H1 (cell line): Measurements from ENCODE around the gene BCL3. TPM values are rescaled to one million over a fixed set of nuclear protein-coding genes. Genes with fewer than 3 reads are reported as not detected.

Experiments used
- CTCF ChIA-PET: fragments of 300-600 bp; sonication (Branson Sonifier 250); formaldehyde crosslinking; loops from one replicate; lab custom pipeline; 2021; ENCODE audit not compliant: partially characterized antibody; lab: Charles Lee
- POLR2A ChIA-PET: fragments of 300-600 bp; sonication (Branson Sonifier 250); formaldehyde crosslinking; loops from one replicate; lab custom pipeline; 2021; ENCODE audit warnings: inconsistent platforms; ENCODE audit not compliant: partially characterized antibody; lab: Charles Lee
- DNase-seq, 2 experiments: peaks; one replicate each; pipeline versions ENCODE4 v3.0.0 to v3.0.0-alpha.2; 2010 to 2022; ENCODE audit warnings: low spot score in 2 of 2, low read depth in 1 of 2, mixed read lengths in 1 of 2
- FAIRE-seq: peaks from 2 replicates; lab custom pipeline; 2011; peaks lifted over from hg19 to GRCh38; lab: Jason Lieb, UNC
- H2AFZ ChIP-seq: 2 replicates; pipeline ENCODE4 v1.8.1; 2012; ENCODE audit warnings: low read length, inconsistent platforms
- H2AK5ac ChIP-seq: 2 replicates; pipeline ENCODE4 v1.6.1; 2013; ENCODE audit warnings: low read depth, low read length
- H2BK120ac ChIP-seq: replicated peaks from 2 replicates; pipeline ENCODE3; 2013; ENCODE audit warnings: low read depth, low read length, inconsistent platforms
- H2BK12ac ChIP-seq: 2 replicates; pipeline ENCODE4 v1.6.1; 2013; ENCODE audit warnings: low read depth, low read length
- H2BK15ac ChIP-seq: 2 replicates; pipeline ENCODE4 v1.6.1; 2013; ENCODE audit warnings: low read length
- H2BK20ac ChIP-seq: 2 replicates; pipeline ENCODE4 v1.6.1; 2013; ENCODE audit warnings: low read length
- H2BK5ac ChIP-seq: 2 replicates; pipeline ENCODE4 v1.6.1; 2013; ENCODE audit warnings: low read depth, low read length
- H3K14ac ChIP-seq: 2 replicates; pipeline ENCODE4 v1.6.1; 2013; ENCODE audit warnings: inconsistent platforms; ENCODE audit not compliant: insufficient read length
- H3K18ac ChIP-seq: 2 replicates; pipeline ENCODE4 v1.6.1; 2013; ENCODE audit warnings: low read length; ENCODE audit errors: extremely low read depth
- H3K23ac ChIP-seq: 2 replicates; pipeline ENCODE4 v1.6.1; 2013; ENCODE audit warnings: inconsistent platforms; ENCODE audit not compliant: insufficient read length
- H3K23me2 ChIP-seq: 2 replicates; pipeline ENCODE4 v1.6.1; 2013; ENCODE audit warnings: low read depth, low read length
- H3K27ac ChIP-seq: 2 replicates; pipeline ENCODE4 v1.6.1; 2011; ENCODE audit warnings: low read depth, low read length, inconsistent platforms
- H3K27me3 ChIP-seq, 4 experiments: replicated peaks in 1 of 4; 1 replicate in 1 of 4; 2 replicates in 3 of 4; pipeline versions ENCODE4 v1.6.1 to v1.8.1; 2011 to 2013; ENCODE audit warnings: low read length in 3 of 4, mild to moderate bottlenecking in 3 of 4, inconsistent platforms in 2 of 4, mixed read lengths in 2 of 4, moderate library complexity in 1 of 4; ENCODE audit not compliant: control insufficient read depth in 3 of 4, insufficient read depth in 3 of 4; ENCODE audit errors: extremely low read depth in 1 of 4
- H3K36me3 ChIP-seq, 4 experiments: 2 replicates each; pipeline versions ENCODE4 v1.6.1 to v1.8.1; 2011 to 2013; ENCODE audit warnings: mild to moderate bottlenecking in 4 of 4, low read length in 3 of 4, moderate library complexity in 2 of 4, control low read depth in 1 of 4, inconsistent platforms in 1 of 4; ENCODE audit not compliant: insufficient read depth in 4 of 4, control insufficient read depth in 2 of 4
- H3K4ac ChIP-seq: replicated peaks from 2 replicates; pipeline ENCODE3; 2013; ENCODE audit warnings: low read length, low read depth, mixed read lengths, inconsistent platforms; ENCODE audit not compliant: insufficient read length
- H3K4me1 ChIP-seq, 4 experiments: replicated peaks in 1 of 4; 1 replicate in 1 of 4; 2 replicates in 3 of 4; pipeline versions ENCODE4 v1.6.1 to v1.8.1; 2011 to 2013; ENCODE audit warnings: low read length in 3 of 4, inconsistent platforms in 2 of 4, mixed read lengths in 1 of 4; ENCODE audit not compliant: insufficient read depth in 4 of 4, control insufficient read depth in 3 of 4
- H3K4me2 ChIP-seq, 2 experiments: 2 replicates each; pipeline versions ENCODE4 v1.6.1 to v1.8.1; 2011 to 2013; ENCODE audit warnings: low read depth in 2 of 2, low read length in 2 of 2, control low read depth in 1 of 2, inconsistent platforms in 1 of 2, mild to moderate bottlenecking in 1 of 2; ENCODE audit not compliant: insufficient read depth in 1 of 2
- H3K4me3 ChIP-seq, 4 experiments: fragments of 200-600, 300-600 bp in 1 of 4; sonication (generic), shearing (Covaris generic), sonication (Bioruptor Twin) in 1 of 4; 2 replicates each; pipeline versions ENCODE4 v1.5.1 to v1.8.1; 2011 to 2016; ENCODE audit warnings: low read length in 4 of 4, low read depth in 3 of 4, control low read depth in 2 of 4, inconsistent platforms in 2 of 4, mild to moderate bottlenecking in 2 of 4, mixed read lengths in 1 of 4, moderate library complexity in 1 of 4; ENCODE audit not compliant: insufficient read depth in 2 of 4; ENCODE audit errors: extremely low read depth in 1 of 4
- H3K56ac ChIP-seq: replicated peaks from 2 replicates; pipeline ENCODE3; 2013; ENCODE audit warnings: low read depth, mild to moderate bottlenecking, mixed read lengths, low read length, inconsistent platforms; ENCODE audit not compliant: insufficient read length
- H3K79me1 ChIP-seq: 2 replicates; pipeline ENCODE4 v1.6.1; 2013; ENCODE audit warnings: low read depth, low read length, control low read depth
- H3K79me2 ChIP-seq, 2 experiments: 2 replicates each; pipeline versions ENCODE4 v1.6.1 to v1.8.1; 2012 to 2013; ENCODE audit warnings: low read length in 2 of 2, mild to moderate bottlenecking in 2 of 2, inconsistent platforms in 1 of 2; ENCODE audit not compliant: insufficient read depth in 2 of 2, control insufficient read depth in 1 of 2
- H3K9ac ChIP-seq, 4 experiments: replicated peaks in 1 of 4; 1 replicate in 1 of 4; 2 replicates in 3 of 4; pipeline versions ENCODE4 v1.6.1 to v1.8.1; 2011 to 2013; ENCODE audit warnings: low read depth in 3 of 4, low read length in 3 of 4, control low read depth in 2 of 4, mild to moderate bottlenecking in 2 of 4, moderate library complexity in 2 of 4, inconsistent platforms in 1 of 4; ENCODE audit errors: extremely low read depth in 1 of 4
- H3K9me3 ChIP-seq, 2 experiments: 2 replicates each; pipeline versions ENCODE4 v1.6.1 to v1.8.1; 2012 to 2013; ENCODE audit warnings: mild to moderate bottlenecking in 2 of 2, moderate library complexity in 2 of 2, control low read depth in 1 of 2, inconsistent platforms in 1 of 2, low read depth in 1 of 2, low read length in 1 of 2, mixed read lengths in 1 of 2; ENCODE audit not compliant: insufficient read depth in 2 of 2
- H4K20me1 ChIP-seq, 2 experiments: replicated peaks in 1 of 2; 2 replicates each; pipeline versions ENCODE3 to v1.8.1; 2011 to 2013; ENCODE audit warnings: inconsistent platforms in 2 of 2, low read length in 2 of 2, mild to moderate bottlenecking in 1 of 2; ENCODE audit not compliant: insufficient read depth in 2 of 2, control insufficient read depth in 1 of 2
- H4K5ac ChIP-seq: 2 replicates; pipeline ENCODE4 v1.6.1; 2013; ENCODE audit warnings: low read length, low read depth, mixed read lengths, inconsistent platforms; ENCODE audit not compliant: insufficient read length
- H4K8ac ChIP-seq: 2 replicates; pipeline ENCODE4 v1.8.0; 2013; ENCODE audit warnings: mild to moderate bottlenecking, moderate library complexity, low read length, inconsistent platforms; ENCODE audit not compliant: insufficient read depth; ENCODE audit errors: extremely low read depth
- H4K91ac ChIP-seq: replicated peaks from 2 replicates; pipeline ENCODE3; 2013; ENCODE audit warnings: low read length, mixed read lengths, inconsistent platforms; ENCODE audit not compliant: insufficient read length
- TBP ChIP-seq: IDR thresholded peaks from 2 replicates; pipeline ENCODE4 v1.6.1; 2011; ENCODE audit warnings: low read depth, low read length, improper control_type of control experiment
- WGBS, 2 experiments: shearing (Covaris generic) in 1 of 2; methylation state at CpG; one replicate each; pipeline versions ENCODE4 v1.1.6 to v1.1.7; 2013 to 2015; ENCODE audit warnings: low lambda C conversion rate in 2 of 2, mixed read lengths in 2 of 2, inconsistent platforms in 1 of 2, low coverage in 1 of 2, missing lambda C conversion rate in 1 of 2; ENCODE audit not compliant: insufficient replicate concordance in 2 of 2, insufficient coverage in 1 of 2, insufficient read length in 1 of 2; ENCODE audit errors: extremely low coverage in 1 of 2, missing lambda C conversion rate in 1 of 2; 5-methylcytosine and 5-hydroxymethylcytosine counted together
- polyA plus RNA-seq, 7 experiments: library from polyadenylated mRNA; depleted of rRNA in 3 of 7; stranded (reverse) in 5 of 7; unstranded in 2 of 7; fragments of >200 nt in 5 of 7; fragments of 200-250 nt in 2 of 7; gene quantifications; 1 replicate in 5 of 7; 2 replicates in 1 of 7; 4 replicates in 1 of 7; pipeline versions ENCODE4 v1.2.1 to v1.2.3, GENCODE V29; 2011 to 2013; ENCODE audit warnings: missing spikeins in 2 of 7, mixed read lengths in 2 of 7
- total RNA-seq: library from RNA; stranded (reverse); fragmentation: NEBNext Ultra II Directional; extraction: Animal tissue kit (Norgen Biotek cat#: 25700); gene quantifications from 2 replicates; pipeline ENCODE4 v1.2.1, GENCODE V29; 2021

The BCL3 gene
- total and polyA plus RNA-seq, 2 of the 8 experiments (the other 6 are each of a cell fraction or from before 2014, with no cell fraction given) = 0.88 to 2.4 TPM

- Histone ChIP-seq H3K4ac (no peak overlapping the region), H3K56ac (no peak overlapping the region), H3K9me3 (no peaks in the 10 kb centered on the region), H4K20me1 (no peaks in the 10 kb centered on the region), H3K79me2 (no peaks in the 10 kb centered on the region), H2BK12ac (no peak overlapping the region), H2BK20ac (no peak overlapping the region), H3K36me3 (no peaks in the 10 kb centered on the region), H3K27me3 (0 out of 7 replicates have a peak, but pooled peaks cover 0 to 2% (median 0%) of the 10 kb centered on the region in 4 experiments), H3K4me1 (no peaks in the 10 kb centered on the region; a peak in 1 of 7 replicates), H3K18ac (no peak overlapping the region), H3K23ac (no peak overlapping the region), H2AFZ (no peak overlapping the region), H3K9ac (no peak overlapping the region), H4K5ac (no peak overlapping the region), H3K4me3 (no peak overlapping the region), H3K23me2 (no peaks in the 10 kb centered on the region; the same call in 1 of the 2 replicates), H2BK15ac (no peak overlapping the region), H2BK120ac (no peak overlapping the region), H3K4me2 (no peak overlapping the region), H2AK5ac (no peak overlapping the region), H3K27ac (no peak overlapping the region), H3K14ac (no peak overlapping the region), H2BK5ac (no peak overlapping the region), H4K8ac (no peak overlapping the region), H3K79me1 (no peaks in the 10 kb centered on the region), H4K91ac (no peak overlapping the region)
- ChIA-PET POLR2A (no interaction called here), CTCF (interaction anchor here (0.6 to 1.9 kb wide), 4 partner anchors 15 to 79 kb away, joined by 3 to 6 read pairs (median 4); no protein-coding TSS in a partner anchor)
- 81% methylated on average over 1 of the region's 1 CpG; no CpG with 5 or more reads in 1 of the 2 experiments for WGBS, 2 experiments
- FAIRE-seq (no peak), DNase-seq (no peak)
- no peak for TF ChIP-seq TBP
These were observed 43.5 kb upstream of the BCL3 start for GRCh38 chr19:44704982-44705381.
